ENCODE data around the gene APBA1. TPM values are rescaled to one million over a fixed set of nuclear protein-coding genes. Genes with fewer than 3 reads are reported as not detected.
A peak's percentile ranks its signal among the peaks of the same experiment; 100 is the strongest.

APBA1 gene
- total RNA-seq, 2 experiments from 2014 or later, result 0.47 to 1.4 TPM

DNA sequence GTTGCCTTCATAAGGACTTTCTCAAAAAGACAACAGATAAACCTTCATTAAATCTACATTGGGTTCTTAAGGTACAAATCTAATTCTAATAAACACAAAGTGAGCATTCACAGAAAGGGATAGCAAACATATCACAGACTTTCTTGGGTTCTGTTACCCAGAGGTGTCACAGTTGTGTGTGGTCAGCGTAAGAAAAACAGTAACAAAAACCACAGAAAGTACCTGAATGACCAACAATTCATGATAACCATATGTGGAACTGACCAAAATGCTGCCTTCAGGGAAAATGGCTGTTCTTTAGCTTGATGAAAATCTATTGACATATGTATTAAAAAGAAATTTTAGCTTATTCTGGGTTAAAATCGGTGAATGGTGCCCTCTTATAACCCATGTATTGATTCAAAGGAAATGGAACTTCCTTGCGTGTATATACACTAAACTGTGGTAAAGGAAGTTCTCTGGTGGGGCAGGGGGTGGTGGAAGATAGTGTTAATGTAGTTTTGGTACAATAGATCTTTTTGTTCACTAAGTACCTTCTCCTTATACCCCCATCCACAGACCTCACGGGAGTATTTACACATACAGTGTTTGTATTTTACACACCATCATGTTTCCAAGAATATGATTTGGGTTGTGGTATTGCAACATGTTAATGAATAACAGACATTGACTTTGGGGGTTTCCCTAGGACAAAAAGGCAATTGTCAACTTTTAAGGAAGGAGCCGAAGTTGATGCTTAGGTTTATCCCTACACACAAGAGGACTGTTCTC lies 152.5 kb downstream of the APBA1 start:
- H3K9me3 ChIP-seq (ENCODE audit: control insufficient read depth in 1 of 2, insufficient read depth in 1 of 2, low read length in 2 of 2), result peaks cover 0 to 12% of the 10 kb centered on the region in 2 experiments
- intact Hi-C loops (cut with DNase I, micrococcal nuclease), result no loop called here
- no peak overlapping the region for H3K27ac Mint-ChIP-seq
- ChIA-PET POLR2A (no interaction called here), CTCF (interaction anchor here (0.6 kb wide), 1 partner anchor 1832 kb away, joined by 3 read pairs; no protein-coding TSS in a partner anchor)
- no peak overlapping the region for H3K4me3 Mint-ChIP-seq
- H3K36me3 Mint-ChIP-seq (ENCODE audit: low read depth), result no peaks in the 10 kb centered on the region
- no peak for ATAC-seq (ENCODE audit: poor library complexity)
- H3K27me3 Mint-ChIP-seq, result peaks cover 12% of the 10 kb centered on the region
- no peaks in the 10 kb centered on the region for H3K36me3 ChIP-seq (ENCODE audit: insufficient read depth, low read length)
- no peak overlapping the region for H3K4me3 ChIP-seq (ENCODE audit: low read length)
- TF ChIP-seq, protein P1, sequence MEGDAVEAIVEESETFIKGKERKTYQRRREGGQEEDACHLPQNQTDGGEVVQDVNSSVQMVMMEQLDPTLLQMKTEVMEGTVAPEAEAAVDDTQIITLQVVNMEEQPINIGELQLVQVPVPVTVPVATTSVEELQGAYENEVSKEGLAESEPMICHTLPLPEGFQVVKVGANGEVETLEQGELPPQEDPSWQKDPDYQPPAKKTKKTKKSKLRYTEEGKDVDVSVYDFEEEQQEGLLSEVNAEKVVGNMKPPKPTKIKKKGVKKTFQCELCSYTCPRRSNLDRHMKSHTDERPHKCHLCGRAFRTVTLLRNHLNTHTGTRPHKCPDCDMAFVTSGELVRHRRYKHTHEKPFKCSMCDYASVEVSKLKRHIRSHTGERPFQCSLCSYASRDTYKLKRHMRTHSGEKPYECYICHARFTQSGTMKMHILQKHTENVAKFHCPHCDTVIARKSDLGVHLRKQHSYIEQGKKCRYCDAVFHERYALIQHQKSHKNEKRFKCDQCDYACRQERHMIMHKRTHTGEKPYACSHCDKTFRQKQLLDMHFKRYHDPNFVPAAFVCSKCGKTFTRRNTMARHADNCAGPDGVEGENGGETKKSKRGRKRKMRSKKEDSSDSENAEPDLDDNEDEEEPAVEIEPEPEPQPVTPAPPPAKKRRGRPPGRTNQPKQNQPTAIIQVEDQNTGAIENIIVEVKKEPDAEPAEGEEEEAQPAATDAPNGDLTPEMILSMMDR (IDR thresholded peaks at IDR 0.05), result no peak
- no peak overlapping the region for H3K27ac ChIP-seq (ENCODE audit: low read depth in 1 of 2, low read length in 2 of 2)
- H3K9me3 Mint-ChIP-seq, result peaks cover 4% of the 10 kb centered on the region
- H3K27me3 ChIP-seq (ENCODE audit: control insufficient read depth in 1 of 2, insufficient read depth in 2 of 2, low read length in 2 of 2), result no peaks in the 10 kb centered on the region
- no peaks in the 10 kb centered on the region for H3K4me1 ChIP-seq (ENCODE audit: insufficient read depth, low read length)
- no peak for DNase-seq
- H3K4me1 Mint-ChIP-seq (ENCODE audit: low read depth), result no peaks in the 10 kb centered on the region

DNA sequence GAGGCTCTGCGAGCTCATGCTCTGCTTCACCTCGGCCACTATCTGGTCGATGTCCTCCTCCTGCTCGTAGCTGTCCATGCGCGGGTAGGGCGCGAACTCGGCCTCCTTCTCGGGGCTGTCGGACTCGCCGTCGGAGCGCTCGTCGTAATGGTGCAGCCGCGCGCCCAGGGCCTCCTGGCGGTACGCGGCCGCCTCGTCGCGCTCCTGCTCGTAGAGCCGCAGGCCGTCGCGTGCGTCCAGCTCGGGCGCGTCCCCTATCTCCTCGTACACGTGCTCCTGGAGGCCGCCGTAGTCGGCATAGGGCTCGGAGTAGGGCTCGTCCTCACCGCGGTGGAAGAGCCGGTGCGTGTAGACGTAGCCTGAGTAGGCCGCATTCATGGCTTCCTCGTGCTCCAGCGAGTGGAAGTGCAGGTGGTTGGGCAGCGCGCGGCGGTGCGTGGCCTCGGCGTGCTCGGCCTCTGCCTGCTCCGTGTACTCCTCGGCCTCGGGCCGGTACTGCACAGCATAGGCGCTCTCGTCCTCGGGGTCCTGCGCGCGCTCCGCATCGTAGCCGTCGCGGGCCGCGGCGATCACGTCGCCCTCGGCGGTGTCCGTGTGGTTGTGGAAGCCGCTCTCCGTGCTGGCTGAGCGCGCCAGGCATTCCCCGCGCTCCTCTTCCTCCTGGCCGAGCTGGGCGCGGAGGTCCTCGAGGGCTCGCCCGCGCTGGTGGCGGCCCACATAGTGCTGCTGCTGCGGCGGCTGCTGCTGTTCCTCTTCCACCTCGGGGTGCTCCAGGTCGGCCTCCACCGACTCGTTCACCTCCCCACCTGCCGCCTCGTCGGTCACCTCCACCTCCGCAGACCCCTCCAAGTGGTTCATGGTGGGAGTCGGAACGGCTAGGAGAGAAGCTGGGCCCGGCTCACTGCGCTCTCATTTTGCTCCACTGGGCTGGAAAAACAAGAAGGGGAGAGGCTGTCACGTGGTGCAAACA lies 155.5 kb downstream of the APBA1 start:
- Histone ChIP-seq H3K27ac (ENCODE audit: low read depth in 1 of 2, low read length in 2 of 2) (no peak overlapping the region), H3K4me1 (ENCODE audit: insufficient read depth, low read length) (no peaks in the 10 kb centered on the region), H3K27me3 (ENCODE audit: control insufficient read depth in 1 of 2, insufficient read depth in 2 of 2, low read length in 2 of 2) (no peaks in the 10 kb centered on the region), H3K4me3 (ENCODE audit: low read length) (no peak overlapping the region), H3K9me3 (ENCODE audit: control insufficient read depth in 1 of 2, insufficient read depth in 1 of 2, low read length in 2 of 2) (peaks cover 0 to 12% of the 10 kb centered on the region in 2 experiments), H3K36me3 (ENCODE audit: insufficient read depth, low read length) (no peaks in the 10 kb centered on the region)
- CTCF ChIA-PET, result no interaction called here
- H3K27ac Mint-ChIP-seq, result no peak overlapping the region
- H3K9me3 Mint-ChIP-seq, result no peaks in the 10 kb centered on the region
- POLR2A ChIA-PET, result interaction anchor here (0.5 kb wide), 1 partner anchor 810 kb away, joined by 3 read pairs; no protein-coding TSS in a partner anchor
- intact Hi-C loops (cut with DNase I, micrococcal nuclease), result no loop called here
- H3K27me3 Mint-ChIP-seq, result no peaks in the 10 kb centered on the region
- H3K36me3 Mint-ChIP-seq (ENCODE audit: low read depth), result no peaks in the 10 kb centered on the region
- no peak for ATAC-seq (ENCODE audit: poor library complexity)
- TF ChIP-seq, protein P1 (IDR thresholded peaks at IDR 0.05), result no peak
- H3K4me3 Mint-ChIP-seq, result no peak overlapping the region
- no peaks in the 10 kb centered on the region for H3K4me1 Mint-ChIP-seq (ENCODE audit: low read depth)
- DNase-seq, result peak in 1 of 14 experiments; percentile 10

DNA sequence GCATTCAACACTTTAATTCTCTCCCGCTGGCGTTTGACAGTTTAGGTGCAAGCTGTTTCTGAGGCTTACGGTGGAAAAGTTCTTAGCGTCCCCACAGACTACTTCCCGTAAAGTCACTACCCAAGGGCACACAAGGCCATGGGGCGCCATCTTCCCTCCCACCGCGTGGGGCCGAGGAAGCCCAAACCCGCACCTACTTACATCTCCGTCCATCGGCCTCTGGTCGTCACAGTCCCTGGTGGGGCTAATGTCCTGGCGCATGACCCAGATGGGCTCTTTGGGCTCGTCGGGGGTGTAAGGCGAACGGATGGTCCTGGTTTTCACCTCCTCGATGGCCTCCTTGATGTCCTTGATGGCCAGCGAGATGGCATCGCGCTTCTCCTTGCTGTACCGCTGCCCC lies 156.4 kb downstream of the APBA1 start:
- no peaks in the 10 kb centered on the region for H3K36me3 Mint-ChIP-seq (ENCODE audit: low read depth)
- Histone ChIP-seq H3K27me3 (ENCODE audit: control insufficient read depth in 1 of 2, insufficient read depth in 2 of 2, low read length in 2 of 2) (no peaks in the 10 kb centered on the region), H3K27ac (ENCODE audit: low read depth in 1 of 2, low read length in 2 of 2) (no peak overlapping the region), H3K4me1 (ENCODE audit: insufficient read depth, low read length) (no peaks in the 10 kb centered on the region), H3K4me3 (ENCODE audit: low read length) (no peak overlapping the region), H3K9me3 (ENCODE audit: control insufficient read depth in 1 of 2, insufficient read depth in 1 of 2, low read length in 2 of 2) (peaks cover 0 to 12% of the 10 kb centered on the region in 2 experiments), H3K36me3 (ENCODE audit: insufficient read depth, low read length) (no peaks in the 10 kb centered on the region)
- no peak overlapping the region for H3K27ac Mint-ChIP-seq
- no peaks in the 10 kb centered on the region for H3K9me3 Mint-ChIP-seq
- ATAC-seq (ENCODE audit: poor library complexity) (no peak), DNase-seq (no peak)
- intact Hi-C loops (cut with DNase I, micrococcal nuclease), result no loop called here
- H3K4me3 Mint-ChIP-seq, result no peak overlapping the region
- ChIA-PET CTCF (no interaction called here), POLR2A (no interaction called here)
- H3K4me1 Mint-ChIP-seq (ENCODE audit: low read depth), result no peaks in the 10 kb centered on the region
- no peaks in the 10 kb centered on the region for H3K27me3 Mint-ChIP-seq
- TF ChIP-seq, protein P1 (IDR thresholded peaks at IDR 0.05), result no peak

Measured in CD4-positive, alpha-beta T cell (primary cell).